H1 (cell line): ENCODE measurements around the gene TUBAL3. TPM values are rescaled to one million over a fixed set of nuclear protein-coding genes. Genes with fewer than 3 reads are reported as not detected.

Experiments
- CTCF ChIA-PET: fragments of 300-600 bp; sonication (Branson Sonifier 250); formaldehyde crosslinking; loops from one replicate; lab custom pipeline; 2021; ENCODE audit not compliant: partially characterized antibody; lab: Charles Lee
- POLR2A ChIA-PET: fragments of 300-600 bp; sonication (Branson Sonifier 250); formaldehyde crosslinking; loops from one replicate; lab custom pipeline; 2021; ENCODE audit warnings: inconsistent platforms; ENCODE audit not compliant: partially characterized antibody; lab: Charles Lee
- DNase-seq, 2 experiments: peaks; one replicate each; pipeline versions ENCODE4 v3.0.0 to v3.0.0-alpha.2; 2010 to 2022; ENCODE audit warnings: low spot score in 2 of 2, low read depth in 1 of 2, mixed read lengths in 1 of 2
- FAIRE-seq: peaks from 2 replicates; lab custom pipeline; 2011; peaks lifted over from hg19 to GRCh38; lab: Jason Lieb, UNC
- H2AFZ ChIP-seq: 2 replicates; pipeline ENCODE4 v1.8.1; 2012; ENCODE audit warnings: low read length, inconsistent platforms
- H2AK5ac ChIP-seq: 2 replicates; pipeline ENCODE4 v1.6.1; 2013; ENCODE audit warnings: low read depth, low read length
- H2BK120ac ChIP-seq: replicated peaks from 2 replicates; pipeline ENCODE3; 2013; ENCODE audit warnings: low read depth, low read length, inconsistent platforms
- H2BK12ac ChIP-seq: 2 replicates; pipeline ENCODE4 v1.6.1; 2013; ENCODE audit warnings: low read depth, low read length
- H2BK15ac ChIP-seq: 2 replicates; pipeline ENCODE4 v1.6.1; 2013; ENCODE audit warnings: low read length
- H2BK20ac ChIP-seq: 2 replicates; pipeline ENCODE4 v1.6.1; 2013; ENCODE audit warnings: low read length
- H2BK5ac ChIP-seq: 2 replicates; pipeline ENCODE4 v1.6.1; 2013; ENCODE audit warnings: low read depth, low read length
- H3K14ac ChIP-seq: 2 replicates; pipeline ENCODE4 v1.6.1; 2013; ENCODE audit warnings: inconsistent platforms; ENCODE audit not compliant: insufficient read length
- H3K18ac ChIP-seq: 2 replicates; pipeline ENCODE4 v1.6.1; 2013; ENCODE audit warnings: low read length; ENCODE audit errors: extremely low read depth
- H3K23ac ChIP-seq: 2 replicates; pipeline ENCODE4 v1.6.1; 2013; ENCODE audit warnings: inconsistent platforms; ENCODE audit not compliant: insufficient read length
- H3K23me2 ChIP-seq: 2 replicates; pipeline ENCODE4 v1.6.1; 2013; ENCODE audit warnings: low read depth, low read length
- H3K27ac ChIP-seq: 2 replicates; pipeline ENCODE4 v1.6.1; 2011; ENCODE audit warnings: low read depth, low read length, inconsistent platforms
- H3K27me3 ChIP-seq, 4 experiments: replicated peaks in 1 of 4; 1 replicate in 1 of 4; 2 replicates in 3 of 4; pipeline versions ENCODE4 v1.6.1 to v1.8.1; 2011 to 2013; ENCODE audit warnings: low read length in 3 of 4, mild to moderate bottlenecking in 3 of 4, inconsistent platforms in 2 of 4, mixed read lengths in 2 of 4, moderate library complexity in 1 of 4; ENCODE audit not compliant: control insufficient read depth in 3 of 4, insufficient read depth in 3 of 4; ENCODE audit errors: extremely low read depth in 1 of 4
- H3K36me3 ChIP-seq, 4 experiments: 2 replicates each; pipeline versions ENCODE4 v1.6.1 to v1.8.1; 2011 to 2013; ENCODE audit warnings: mild to moderate bottlenecking in 4 of 4, low read length in 3 of 4, moderate library complexity in 2 of 4, control low read depth in 1 of 4, inconsistent platforms in 1 of 4; ENCODE audit not compliant: insufficient read depth in 4 of 4, control insufficient read depth in 2 of 4
- H3K4ac ChIP-seq: replicated peaks from 2 replicates; pipeline ENCODE3; 2013; ENCODE audit warnings: low read length, low read depth, mixed read lengths, inconsistent platforms; ENCODE audit not compliant: insufficient read length
- H3K4me1 ChIP-seq, 4 experiments: replicated peaks in 1 of 4; 1 replicate in 1 of 4; 2 replicates in 3 of 4; pipeline versions ENCODE4 v1.6.1 to v1.8.1; 2011 to 2013; ENCODE audit warnings: low read length in 3 of 4, inconsistent platforms in 2 of 4, mixed read lengths in 1 of 4; ENCODE audit not compliant: insufficient read depth in 4 of 4, control insufficient read depth in 3 of 4
- H3K4me2 ChIP-seq, 2 experiments: 2 replicates each; pipeline versions ENCODE4 v1.6.1 to v1.8.1; 2011 to 2013; ENCODE audit warnings: low read depth in 2 of 2, low read length in 2 of 2, control low read depth in 1 of 2, inconsistent platforms in 1 of 2, mild to moderate bottlenecking in 1 of 2; ENCODE audit not compliant: insufficient read depth in 1 of 2
- H3K4me3 ChIP-seq, 4 experiments: fragments of 200-600, 300-600 bp in 1 of 4; sonication (generic), shearing (Covaris generic), sonication (Bioruptor Twin) in 1 of 4; 2 replicates each; pipeline versions ENCODE4 v1.5.1 to v1.8.1; 2011 to 2016; ENCODE audit warnings: low read length in 4 of 4, low read depth in 3 of 4, control low read depth in 2 of 4, inconsistent platforms in 2 of 4, mild to moderate bottlenecking in 2 of 4, mixed read lengths in 1 of 4, moderate library complexity in 1 of 4; ENCODE audit not compliant: insufficient read depth in 2 of 4; ENCODE audit errors: extremely low read depth in 1 of 4
- H3K56ac ChIP-seq: replicated peaks from 2 replicates; pipeline ENCODE3; 2013; ENCODE audit warnings: low read depth, mild to moderate bottlenecking, mixed read lengths, low read length, inconsistent platforms; ENCODE audit not compliant: insufficient read length
- H3K79me1 ChIP-seq: 2 replicates; pipeline ENCODE4 v1.6.1; 2013; ENCODE audit warnings: low read depth, low read length, control low read depth
- H3K79me2 ChIP-seq, 2 experiments: 2 replicates each; pipeline versions ENCODE4 v1.6.1 to v1.8.1; 2012 to 2013; ENCODE audit warnings: low read length in 2 of 2, mild to moderate bottlenecking in 2 of 2, inconsistent platforms in 1 of 2; ENCODE audit not compliant: insufficient read depth in 2 of 2, control insufficient read depth in 1 of 2
- H3K9ac ChIP-seq, 4 experiments: replicated peaks in 1 of 4; 1 replicate in 1 of 4; 2 replicates in 3 of 4; pipeline versions ENCODE4 v1.6.1 to v1.8.1; 2011 to 2013; ENCODE audit warnings: low read depth in 3 of 4, low read length in 3 of 4, control low read depth in 2 of 4, mild to moderate bottlenecking in 2 of 4, moderate library complexity in 2 of 4, inconsistent platforms in 1 of 4; ENCODE audit errors: extremely low read depth in 1 of 4
- H3K9me3 ChIP-seq, 2 experiments: 2 replicates each; pipeline versions ENCODE4 v1.6.1 to v1.8.1; 2012 to 2013; ENCODE audit warnings: mild to moderate bottlenecking in 2 of 2, moderate library complexity in 2 of 2, control low read depth in 1 of 2, inconsistent platforms in 1 of 2, low read depth in 1 of 2, low read length in 1 of 2, mixed read lengths in 1 of 2; ENCODE audit not compliant: insufficient read depth in 2 of 2
- H4K20me1 ChIP-seq, 2 experiments: replicated peaks in 1 of 2; 2 replicates each; pipeline versions ENCODE3 to v1.8.1; 2011 to 2013; ENCODE audit warnings: inconsistent platforms in 2 of 2, low read length in 2 of 2, mild to moderate bottlenecking in 1 of 2; ENCODE audit not compliant: insufficient read depth in 2 of 2, control insufficient read depth in 1 of 2
- H4K5ac ChIP-seq: 2 replicates; pipeline ENCODE4 v1.6.1; 2013; ENCODE audit warnings: low read length, low read depth, mixed read lengths, inconsistent platforms; ENCODE audit not compliant: insufficient read length
- H4K8ac ChIP-seq: 2 replicates; pipeline ENCODE4 v1.8.0; 2013; ENCODE audit warnings: mild to moderate bottlenecking, moderate library complexity, low read length, inconsistent platforms; ENCODE audit not compliant: insufficient read depth; ENCODE audit errors: extremely low read depth
- H4K91ac ChIP-seq: replicated peaks from 2 replicates; pipeline ENCODE3; 2013; ENCODE audit warnings: low read length, mixed read lengths, inconsistent platforms; ENCODE audit not compliant: insufficient read length
- CHD2 ChIP-seq: IDR thresholded peaks from 2 replicates; pipeline ENCODE4 v1.6.1; 2012; ENCODE audit warnings: low read length, improper control_type of control experiment
- JUND ChIP-seq: IDR thresholded peaks from 2 replicates; pipeline ENCODE4 v1.6.1; 2011; ENCODE audit warnings: mild to moderate bottlenecking, improper control_type of control experiment, low read length
- POU5F1 ChIP-seq: IDR thresholded peaks from 2 replicates; pipeline ENCODE4 v1.6.1; 2011; ENCODE audit warnings: low read depth, mild to moderate bottlenecking, low read length, moderate library complexity
- RBBP5 ChIP-seq: IDR thresholded peaks from 2 replicates; pipeline ENCODE4 v1.7.1; 2012; ENCODE audit warnings: low read depth, mild to moderate bottlenecking, inconsistent platforms, low read length, moderate library complexity, borderline replicate concordance
- SAP30 ChIP-seq: fragments of 300-600 bp; sonication (generic); IDR thresholded peaks from 2 replicates; pipeline ENCODE4 v1.7.1; 2012; ENCODE audit warnings: low read length, moderate library complexity, mild to moderate bottlenecking, inconsistent platforms; ENCODE audit not compliant: insufficient read depth, insufficient replicate concordance
- SP4 ChIP-seq: IDR thresholded peaks from 2 replicates; pipeline ENCODE4 v1.6.1; 2012; ENCODE audit warnings: low read length, inconsistent platforms
- WGBS, 2 experiments: shearing (Covaris generic) in 1 of 2; methylation state at CpG; one replicate each; pipeline versions ENCODE4 v1.1.6 to v1.1.7; 2013 to 2015; ENCODE audit warnings: low lambda C conversion rate in 2 of 2, mixed read lengths in 2 of 2, inconsistent platforms in 1 of 2, low coverage in 1 of 2, missing lambda C conversion rate in 1 of 2; ENCODE audit not compliant: insufficient replicate concordance in 2 of 2, insufficient coverage in 1 of 2, insufficient read length in 1 of 2; ENCODE audit errors: extremely low coverage in 1 of 2, missing lambda C conversion rate in 1 of 2; 5-methylcytosine and 5-hydroxymethylcytosine counted together
- polyA plus RNA-seq, 7 experiments: library from polyadenylated mRNA; depleted of rRNA in 3 of 7; stranded (reverse) in 5 of 7; unstranded in 2 of 7; fragments of >200 nt in 5 of 7; fragments of 200-250 nt in 2 of 7; gene quantifications; 1 replicate in 5 of 7; 2 replicates in 1 of 7; 4 replicates in 1 of 7; pipeline versions ENCODE4 v1.2.1 to v1.2.3, GENCODE V29; 2011 to 2013; ENCODE audit warnings: missing spikeins in 2 of 7, mixed read lengths in 2 of 7
- total RNA-seq: library from RNA; stranded (reverse); fragmentation: NEBNext Ultra II Directional; extraction: Animal tissue kit (Norgen Biotek cat#: 25700); gene quantifications from 2 replicates; pipeline ENCODE4 v1.2.1, GENCODE V29; 2021
- TF ChIP-seq, protein P1 (sequence below): IDR thresholded peaks from 2 replicates; pipeline ENCODE4 v1.6.1; 2011; ENCODE audit warnings: low read length, improper control_type of control experiment

Gene TUBAL3
- total and polyA plus RNA-seq, 2 of the 8 experiments (the other 6 are each of a cell fraction or from before 2014, with no cell fraction given): 0.17 TPM; not detected in 1

DNA sequence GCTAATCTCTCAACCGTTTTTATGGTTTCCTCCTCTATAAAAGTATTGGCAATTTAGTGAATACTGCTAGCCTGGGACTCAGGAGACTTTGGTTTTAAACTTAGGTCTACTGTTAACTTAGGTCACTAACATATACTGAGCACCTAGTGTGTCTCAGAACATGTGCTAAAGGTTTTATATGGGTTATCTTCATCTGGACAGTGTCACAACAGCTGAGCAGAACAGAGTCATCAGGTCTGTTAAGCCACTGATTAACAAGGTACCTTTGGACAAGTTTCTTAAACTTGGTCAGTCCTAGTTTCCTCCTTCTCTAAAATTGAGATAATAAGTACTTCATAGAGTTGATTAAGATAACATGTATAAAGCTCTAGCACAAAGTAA lies 38.4 kb upstream of the TUBAL3 start:
- H4K20me1 ChIP-seq: peaks cover 0 to 4% of the 10 kb centered on the region in 2 experiments
- H3K4me1 ChIP-seq: peaks cover 0 to 3% (median under 1%) of the 10 kb centered on the region in 4 experiments; a peak in 4 of 7 replicates
- no peaks in the 10 kb centered on the region for H3K79me1 ChIP-seq
- H3K14ac ChIP-seq: no peak overlapping the region
- H3K4ac ChIP-seq: peak overlapping the region; percentile 80
- H3K27ac ChIP-seq: no peak overlapping the region
- H3K4me2 ChIP-seq: no peak overlapping the region
- no peak overlapping the region for H2AK5ac ChIP-seq
- H4K91ac ChIP-seq: no peak overlapping the region
- H3K23me2 ChIP-seq: peaks cover 2% of the 10 kb centered on the region; the same call in 1 of the 2 replicates
- H3K9ac ChIP-seq: no peak overlapping the region
- H3K18ac ChIP-seq: no peak overlapping the region
- H3K27me3 ChIP-seq: no peaks in the 10 kb centered on the region
- CTCF ChIA-PET: interaction anchor here (0.9 to 11.1 kb wide), 27 partner anchors 9 to 593 kb away, joined by 3 to 200 read pairs (median 4); partner anchors contain the start of gene CALML5
- no peak for DNase-seq
- H2BK5ac ChIP-seq: no peak overlapping the region
- H2BK12ac ChIP-seq: no peak overlapping the region
- POLR2A ChIA-PET: no interaction called here
- no peak overlapping the region for H4K5ac ChIP-seq
- H3K4me3 ChIP-seq: no peak overlapping the region
- TF ChIP-seq RBBP5: no peak
- TF ChIP-seq SP4: no peak
- no peak for TF ChIP-seq SAP30
- TF ChIP-seq POU5F1: no peak
- TF ChIP-seq JUND: no peak
- TF ChIP-seq, protein P1, sequence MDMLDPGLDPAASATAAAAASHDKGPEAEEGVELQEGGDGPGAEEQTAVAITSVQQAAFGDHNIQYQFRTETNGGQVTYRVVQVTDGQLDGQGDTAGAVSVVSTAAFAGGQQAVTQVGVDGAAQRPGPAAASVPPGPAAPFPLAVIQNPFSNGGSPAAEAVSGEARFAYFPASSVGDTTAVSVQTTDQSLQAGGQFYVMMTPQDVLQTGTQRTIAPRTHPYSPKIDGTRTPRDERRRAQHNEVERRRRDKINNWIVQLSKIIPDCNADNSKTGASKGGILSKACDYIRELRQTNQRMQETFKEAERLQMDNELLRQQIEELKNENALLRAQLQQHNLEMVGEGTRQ: no peak
- TF ChIP-seq CHD2: no peak
- FAIRE-seq: no peak
- H2BK20ac ChIP-seq: no peak overlapping the region
- no peak overlapping the region for H3K23ac ChIP-seq
- H3K36me3 ChIP-seq: peaks cover 0 to 3% (median 0%) of the 10 kb centered on the region in 4 experiments; a peak in 1 of 8 replicates
- H2BK15ac ChIP-seq: no peak overlapping the region
- H3K79me2 ChIP-seq: peaks cover 0 to 23% of the 10 kb centered on the region in 2 experiments; a peak in 2 of 4 replicates
- H4K8ac ChIP-seq: no peak overlapping the region
- no peaks in the 10 kb centered on the region for H3K9me3 ChIP-seq
- no peak overlapping the region for H3K56ac ChIP-seq
- no peak overlapping the region for H2AFZ ChIP-seq
- 77% methylated on average over 1 of the region's 1 CpG; no CpG with 5 or more reads in 1 of the 2 experiments for WGBS, 2 experiments
- H2BK120ac ChIP-seq: no peak overlapping the region
